Fibroblast of lung (primary cell): Measurements from ENCODE around the gene CHST3. TPM values are rescaled to one million over a fixed set of nuclear protein-coding genes. Genes with fewer than 3 reads are reported as not detected.

Experiments
- DNase-seq, 2 donors: peaks; one replicate each; pipeline versions ENCODE4 v3.0.0 to v3.0.0-alpha.2; 2010; ENCODE audit warnings: low read depth in 2 of 2
- H2AFZ ChIP-seq: 2 replicates; pipeline ENCODE4 v1.5.1; 2012; ENCODE audit warnings: low read length, control low read depth, inconsistent platforms
- H3K27ac ChIP-seq: 2 replicates; pipeline ENCODE4 v1.5.1; 2011; ENCODE audit warnings: low read length, control low read depth; ENCODE audit not compliant: insufficient read depth
- H3K27me3 ChIP-seq: 2 replicates; pipeline ENCODE4 v1.5.1; 2011; ENCODE audit warnings: mild to moderate bottlenecking, low read length; ENCODE audit not compliant: control insufficient read depth, insufficient read depth
- H3K36me3 ChIP-seq: 2 replicates; pipeline ENCODE4 v1.5.1; 2011; ENCODE audit warnings: low read length; ENCODE audit not compliant: control insufficient read depth, insufficient read depth
- H3K4me1 ChIP-seq: 2 replicates; pipeline ENCODE4 v1.5.1; 2011; ENCODE audit warnings: low read length; ENCODE audit not compliant: control insufficient read depth, insufficient read depth; ENCODE audit errors: extremely low read depth
- H3K4me2 ChIP-seq: 2 replicates; pipeline ENCODE4 v1.5.1; 2011; ENCODE audit warnings: low read length, control low read depth; ENCODE audit not compliant: insufficient read depth; ENCODE audit errors: extremely low read depth
- H3K4me3 ChIP-seq, 4 experiments: fragments of 200-600 bp in 1 of 4; sonication (generic) in 1 of 4; replicated peaks in 1 of 4; 2 replicates each; pipeline ENCODE4 v1.5.1; 2011 to 2016; ENCODE audit warnings: low read length in 4 of 4, low read depth in 3 of 4, mild to moderate bottlenecking in 3 of 4, control low read depth in 2 of 4, inconsistent platforms in 1 of 4, mixed read lengths in 1 of 4; ENCODE audit not compliant: insufficient read depth in 1 of 4; ENCODE audit errors: control extremely low read depth in 1 of 4
- H3K79me2 ChIP-seq: 2 replicates; pipeline ENCODE4 v1.5.1; 2012; ENCODE audit warnings: mild to moderate bottlenecking, low read length, inconsistent platforms; ENCODE audit not compliant: control insufficient read depth, insufficient read depth
- H3K9ac ChIP-seq: 2 replicates; pipeline ENCODE4 v1.5.1; 2011; ENCODE audit warnings: mild to moderate bottlenecking, low read length, control low read depth; ENCODE audit not compliant: insufficient read depth
- H3K9me3 ChIP-seq: 2 replicates; pipeline ENCODE4 v1.5.1; 2012; ENCODE audit warnings: low read depth, low read length; ENCODE audit not compliant: control insufficient read depth, insufficient read depth
- H4K20me1 ChIP-seq: 2 replicates; pipeline ENCODE4 v1.5.1; 2011; ENCODE audit warnings: low read length; ENCODE audit not compliant: control insufficient read depth, insufficient read depth; ENCODE audit errors: extremely low read depth
- EZH2 ChIP-seq: IDR thresholded peaks from 2 replicates; pipeline ENCODE4 v1.5.1; 2012; ENCODE audit warnings: low read length, control low read depth, mild to moderate bottlenecking; ENCODE audit errors: missing control alignments
- polyA plus RNA-seq, 2 donors: library from polyadenylated mRNA; depleted of rRNA in 1 of 2; stranded (reverse) in 1 of 2; unstranded in 1 of 2; fragments of >200 nt; gene quantifications; 2 replicates each; pipeline ENCODE4 v1.2.1, GENCODE V29; 2011 to 2012; ENCODE audit warnings: missing spikeins in 1 of 2
- total RNA-seq: library from RNA; depleted of rRNA; stranded (reverse); fragments of >200 nt; gene quantifications from 2 replicates; pipeline ENCODE4 v1.2.1, GENCODE V29; 2014
- TF ChIP-seq, protein P1 (sequence below), 2 donors: IDR thresholded peaks in 1 of 2; conservative IDR thresholded peaks in 1 of 2; 1 replicate in 1 of 2; 2 replicates in 1 of 2; pipeline ENCODE4 v1.5.1; 2011 to 2012; ENCODE audit warnings: low read length in 2 of 2, control low read depth in 1 of 2, inconsistent platforms in 1 of 2, low read depth in 1 of 2, mild to moderate bottlenecking in 1 of 2

Gene CHST3
- total and polyA plus RNA-seq, 2 donors (not counting 1 experiment from before 2014, with no cell fraction given): 9.1 to 29.9 TPM

DNA sequence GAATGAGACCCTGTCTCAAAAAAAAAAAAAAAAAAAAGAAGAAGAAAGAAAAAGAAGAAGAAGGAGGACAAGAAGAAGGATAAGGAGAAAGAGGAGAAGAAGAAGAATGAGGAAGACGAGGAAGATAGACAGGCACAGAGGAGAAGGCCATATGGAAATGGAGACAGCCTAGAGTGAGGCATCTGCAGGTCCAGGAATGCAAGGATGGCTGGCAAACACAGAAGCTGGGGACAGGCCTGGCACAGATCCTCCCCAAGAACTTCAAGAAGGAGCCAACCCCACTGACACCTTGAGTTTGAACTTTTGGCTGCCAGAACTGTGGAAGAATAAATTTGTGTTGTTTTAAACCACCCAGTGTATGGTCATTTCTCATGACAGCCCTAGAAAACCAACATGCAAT, 85.3 kb downstream of the CHST3 start:
- H3K36me3 ChIP-seq: no peaks in the 10 kb centered on the region
- DNase-seq: no peak

DNA sequence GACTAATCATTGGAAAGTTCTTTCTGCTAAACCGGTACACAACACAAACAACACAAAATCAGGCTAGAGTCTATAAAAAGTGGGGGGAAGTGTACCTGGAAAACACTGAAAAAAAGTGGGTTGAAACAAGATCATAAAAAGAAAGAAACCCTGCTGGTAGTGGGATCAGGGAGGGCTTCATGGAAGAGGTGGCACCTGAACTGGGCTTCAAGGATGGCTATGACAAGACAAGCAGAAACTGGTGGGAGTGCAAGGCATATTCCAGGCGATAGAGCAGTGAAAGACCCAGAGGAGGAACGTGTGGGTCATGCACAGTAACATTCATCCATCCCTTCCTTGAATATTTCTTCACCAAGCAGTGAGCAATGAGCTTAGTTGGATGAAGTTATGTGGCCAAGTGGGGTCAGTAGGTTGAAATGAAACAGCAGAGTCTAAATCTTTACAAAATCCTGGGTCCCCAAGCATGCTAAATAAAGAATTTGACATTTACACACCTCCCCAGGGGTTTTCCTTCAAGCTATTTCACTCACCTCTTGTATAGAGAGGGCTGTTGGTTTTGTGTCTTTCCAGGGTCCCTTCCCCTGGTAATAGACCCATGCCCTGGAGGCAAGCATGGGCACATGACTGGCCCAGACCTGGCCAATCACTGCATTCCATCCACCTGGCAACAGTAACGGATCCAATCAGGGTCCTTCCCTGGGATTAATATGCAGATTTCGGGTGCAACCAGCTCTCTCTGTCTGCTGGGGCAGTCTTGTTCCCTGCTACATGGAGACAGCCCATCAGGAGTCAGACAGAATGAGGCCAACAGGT, 86.0 kb downstream of the CHST3 start:
- Histone ChIP-seq H3K79me2 (no peaks in the 10 kb centered on the region), H3K36me3 (no peaks in the 10 kb centered on the region), H3K9me3 (no peaks in the 10 kb centered on the region), H3K4me3 (no peak overlapping the region), H4K20me1 (no peaks in the 10 kb centered on the region), H3K27ac (no peak overlapping the region), H2AFZ (no peak overlapping the region), H3K4me2 (no peak overlapping the region), H3K9ac (no peak overlapping the region), H3K4me1 (no peaks in the 10 kb centered on the region), H3K27me3 (peaks cover 6% of the 10 kb centered on the region)
- TF ChIP-seq, protein P1, sequence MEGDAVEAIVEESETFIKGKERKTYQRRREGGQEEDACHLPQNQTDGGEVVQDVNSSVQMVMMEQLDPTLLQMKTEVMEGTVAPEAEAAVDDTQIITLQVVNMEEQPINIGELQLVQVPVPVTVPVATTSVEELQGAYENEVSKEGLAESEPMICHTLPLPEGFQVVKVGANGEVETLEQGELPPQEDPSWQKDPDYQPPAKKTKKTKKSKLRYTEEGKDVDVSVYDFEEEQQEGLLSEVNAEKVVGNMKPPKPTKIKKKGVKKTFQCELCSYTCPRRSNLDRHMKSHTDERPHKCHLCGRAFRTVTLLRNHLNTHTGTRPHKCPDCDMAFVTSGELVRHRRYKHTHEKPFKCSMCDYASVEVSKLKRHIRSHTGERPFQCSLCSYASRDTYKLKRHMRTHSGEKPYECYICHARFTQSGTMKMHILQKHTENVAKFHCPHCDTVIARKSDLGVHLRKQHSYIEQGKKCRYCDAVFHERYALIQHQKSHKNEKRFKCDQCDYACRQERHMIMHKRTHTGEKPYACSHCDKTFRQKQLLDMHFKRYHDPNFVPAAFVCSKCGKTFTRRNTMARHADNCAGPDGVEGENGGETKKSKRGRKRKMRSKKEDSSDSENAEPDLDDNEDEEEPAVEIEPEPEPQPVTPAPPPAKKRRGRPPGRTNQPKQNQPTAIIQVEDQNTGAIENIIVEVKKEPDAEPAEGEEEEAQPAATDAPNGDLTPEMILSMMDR (conservative IDR thresholded peaks at IDR 0.05 in 1 of 2, IDR thresholded peaks at IDR 0.05 in 1 of 2; ENCODE audit: low read depth in 1 of 2, low read length in 2 of 2): no peak
- TF ChIP-seq EZH2: no peak
- DNase-seq: no peak

More for the DNA sequence above, 85.3 kb downstream of the CHST3 start:
- Histone ChIP-seq H4K20me1 (no peaks in the 10 kb centered on the region), H3K27ac (no peak overlapping the region), H3K9ac (no peak overlapping the region), H2AFZ (no peak overlapping the region), H3K9me3 (no peaks in the 10 kb centered on the region), H3K27me3 (peaks cover 6% of the 10 kb centered on the region), H3K4me2 (no peak overlapping the region), H3K79me2 (no peaks in the 10 kb centered on the region), H3K4me3 (no peak overlapping the region), H3K4me1 (no peaks in the 10 kb centered on the region)
- TF ChIP-seq, protein P1 (conservative IDR thresholded peaks at IDR 0.05 in 1 of 2, IDR thresholded peaks at IDR 0.05 in 1 of 2; ENCODE audit: low read depth in 1 of 2, low read length in 2 of 2): no peak
- no peak for TF ChIP-seq EZH2

DNA sequence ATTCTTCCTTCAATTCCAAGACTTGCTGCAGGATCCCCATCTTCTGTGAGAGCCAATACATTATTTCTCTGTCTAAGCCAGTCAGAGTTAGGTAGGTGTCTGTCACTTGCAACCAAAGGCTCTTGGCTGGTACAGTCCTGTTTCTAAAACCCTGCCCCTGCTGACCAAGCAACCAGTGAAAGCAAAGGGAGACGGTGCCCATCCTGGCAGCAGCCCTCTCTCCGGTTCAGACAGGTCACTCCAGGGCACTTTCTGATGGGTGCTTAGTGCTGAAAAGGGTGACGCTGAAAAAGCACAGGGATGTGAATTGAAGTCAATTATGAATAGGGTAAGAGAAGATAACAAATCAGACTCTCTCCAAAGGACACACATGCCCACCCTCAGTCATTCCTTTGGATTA, 86.7 kb downstream of the CHST3 start:
- TF ChIP-seq, protein P1 (conservative IDR thresholded peaks at IDR 0.05 in 1 of 2, IDR thresholded peaks at IDR 0.05 in 1 of 2; ENCODE audit: low read depth in 1 of 2, low read length in 2 of 2): no peak
- no peak for TF ChIP-seq EZH2
- no peaks in the 10 kb centered on the region for H3K4me1 ChIP-seq
- no peaks in the 10 kb centered on the region for H3K79me2 ChIP-seq
- H3K36me3 ChIP-seq: no peaks in the 10 kb centered on the region
- no peak overlapping the region for H3K4me3 ChIP-seq
- H3K27me3 ChIP-seq: peaks cover 6% of the 10 kb centered on the region
- H3K9me3 ChIP-seq: no peaks in the 10 kb centered on the region
- H2AFZ ChIP-seq: no peak overlapping the region
- no peak for DNase-seq
- no peaks in the 10 kb centered on the region for H4K20me1 ChIP-seq
- H3K4me2 ChIP-seq: no peak overlapping the region
- H3K27ac ChIP-seq: no peak overlapping the region
- no peak overlapping the region for H3K9ac ChIP-seq
